Thymus (tissue), 11 donors: ENCODE measurements around the gene RNF151. TPM values are rescaled to one million over a fixed set of nuclear protein-coding genes. Genes with fewer than 3 reads are reported as not detected.

Experiments
- DNase-seq, 9 donors: peaks; one replicate each; pipeline ENCODE4 v3.0.0-alpha.2; 2013; ENCODE audit warnings: low spot score in 9 of 9, low read depth in 6 of 9, missing footprints in 1 of 9
- H3K27ac ChIP-seq, 2 donors: one replicate each; pipeline ENCODE4 v1.5.1; 2013; ENCODE audit warnings: control low read depth in 1 of 2, low read depth in 1 of 2, low read length in 1 of 2, mild to moderate bottlenecking in 1 of 2, moderate library complexity in 1 of 2
- H3K27me3 ChIP-seq, 2 donors: one replicate each; pipeline ENCODE4 v1.5.1; 2013; ENCODE audit warnings: low read length in 1 of 2; ENCODE audit not compliant: control insufficient read depth in 2 of 2, insufficient read depth in 1 of 2
- H3K36me3 ChIP-seq, 2 donors: one replicate each; pipeline ENCODE4 v1.5.1; 2013; ENCODE audit warnings: low read length in 1 of 2, mild to moderate bottlenecking in 1 of 2, moderate library complexity in 1 of 2; ENCODE audit not compliant: control insufficient read depth in 2 of 2, insufficient read depth in 2 of 2
- H3K4me1 ChIP-seq, 2 donors: one replicate each; pipeline ENCODE4 v1.5.1; 2013; ENCODE audit warnings: low read length in 2 of 2; ENCODE audit not compliant: control insufficient read depth in 2 of 2, insufficient read depth in 2 of 2
- H3K4me3 ChIP-seq, 2 donors: one replicate each; pipeline ENCODE4 v1.5.1; 2013; ENCODE audit warnings: low read length in 2 of 2, control low read depth in 1 of 2, mild to moderate bottlenecking in 1 of 2
- H3K9me3 ChIP-seq, 2 donors: one replicate each; pipeline ENCODE4 v1.5.1; 2013; ENCODE audit warnings: low read length in 1 of 2, mild to moderate bottlenecking in 1 of 2; ENCODE audit not compliant: control insufficient read depth in 2 of 2, insufficient read depth in 1 of 2
- WGBS: extraction: QIAGEN DNeasy Blood & Tissue Kit; methylation state at CpG from one replicate; pipeline ENCODE4 v1.1.7; 2013; 5-methylcytosine and 5-hydroxymethylcytosine counted together
- polyA plus RNA-seq: library from polyadenylated mRNA; stranded (reverse); fragments of 200-250 nt; gene quantifications from one replicate; pipeline ENCODE4 v1.2.3, GENCODE V29; 2013
- total RNA-seq: library from RNA; stranded (reverse); fragments of 120-200 nt; gene quantifications from one replicate; pipeline ENCODE4 v1.2.4, GENCODE V29; 2013
- donor health status: healthy.

The RNF151 gene
- total and polyA plus RNA-seq, 2 donors: 0.82 TPM; not detected in 1

DNA sequence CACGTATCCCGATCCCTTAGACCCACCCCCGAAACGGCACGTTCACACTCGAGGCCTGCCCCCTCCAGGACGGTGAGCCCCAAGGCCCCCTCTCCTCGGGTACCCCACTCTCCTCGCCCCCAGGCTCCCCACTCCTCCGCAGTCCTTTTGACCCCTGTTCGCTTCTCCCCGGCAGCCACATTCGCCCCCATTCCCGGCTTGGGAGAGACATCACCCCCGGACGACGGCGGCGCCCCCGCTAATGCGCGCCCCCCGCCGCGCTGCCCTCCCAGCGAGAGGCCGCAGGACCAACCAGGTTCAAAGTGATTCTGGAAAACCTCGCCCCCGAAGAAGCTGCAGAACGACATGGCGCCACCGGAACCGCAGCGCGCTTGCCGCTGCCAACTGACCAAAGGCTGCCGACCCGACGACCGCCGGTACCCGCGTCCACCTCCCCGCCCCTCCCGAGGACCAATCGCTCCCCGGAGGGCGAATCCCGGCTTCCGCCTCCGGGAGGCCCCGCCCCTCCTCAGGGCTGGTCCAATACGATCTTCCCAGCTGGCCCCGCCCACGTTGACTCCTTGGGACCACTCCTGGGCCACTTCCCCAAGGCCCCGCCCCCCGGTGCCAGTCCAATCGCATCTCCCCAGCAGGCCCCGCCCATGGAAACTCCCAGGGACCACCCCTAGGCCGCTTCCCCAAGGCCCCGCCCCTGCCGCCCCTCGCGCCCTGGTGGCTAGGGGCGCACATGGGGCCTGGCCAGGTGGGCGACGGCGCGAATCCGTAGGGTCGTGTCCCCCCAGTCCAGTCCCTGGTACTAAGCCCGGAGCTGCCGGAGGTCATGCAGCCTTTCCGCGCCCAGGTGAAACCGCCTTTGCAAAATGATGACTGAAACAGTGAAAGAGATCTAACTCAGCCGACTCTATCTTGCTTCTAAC is 23.6 kb upstream of the RNF151 start, which contains the start of gene MSRB1:
Gene MSRB1, minus strand, starts transcription at position 390 of the 917 bp plus-strand sequence. Its CDS starts 43 bp downstream, at position 347.
- DNase-seq: peak; percentile 92 to 100 (median 99)
- Histone ChIP-seq H3K9me3 (no peaks in the 10 kb centered on the region), H3K27ac (peak within 1 kb of the TSS; percentile 26 to 78), H3K27me3 (peaks cover 0 to 7% of the 10 kb centered on the region in 2 donors), H3K4me3 (peak within 1 kb of the TSS; percentile 72 to 86), H3K36me3 (peaks cover 17 to 29% of the 10 kb centered on the region in 2 donors), H3K4me1 (peaks cover 8 to 21% of the 10 kb centered on the region in 2 donors)
- 2% methylated on average over 77 of the region's 77 CpGs for WGBS

DNA sequence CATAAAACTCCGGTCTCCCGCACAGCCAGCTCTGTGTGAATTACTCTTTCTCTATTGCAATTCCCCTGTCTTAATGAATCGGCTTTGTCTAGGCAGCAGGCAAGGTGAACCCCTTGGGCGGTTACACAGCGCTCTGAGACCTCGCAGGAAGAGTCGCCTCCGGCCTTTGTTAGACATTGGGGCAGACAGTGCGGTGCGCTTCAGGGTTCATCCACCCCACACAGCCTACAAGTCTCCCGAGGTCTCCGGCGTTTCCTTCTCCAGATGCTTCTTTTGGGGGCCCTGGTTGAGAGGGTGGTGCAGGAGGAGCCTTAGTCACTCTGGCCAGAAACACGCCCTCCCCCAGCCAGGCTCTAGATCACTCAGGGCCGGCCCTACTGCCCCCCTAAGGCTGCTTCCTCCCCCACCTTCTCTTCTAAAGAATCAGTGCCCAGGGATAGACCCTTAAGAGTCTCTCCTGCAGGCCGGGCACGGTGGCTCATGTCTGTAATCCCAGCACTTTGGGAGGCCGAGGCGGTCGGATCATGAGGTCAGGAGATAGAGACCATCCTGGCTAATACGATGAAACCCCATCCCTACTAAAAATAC is 21.9 kb upstream of the RNF151 start:
- Histone ChIP-seq H3K9me3 (no peaks in the 10 kb centered on the region), H3K4me3 (no peak overlapping the region), H3K27me3 (peaks cover 0 to 7% of the 10 kb centered on the region in 2 donors), H3K27ac (no peak overlapping the region), H3K4me1 (peaks cover 8 to 21% of the 10 kb centered on the region in 2 donors), H3K36me3 (peaks cover 5 to 14% of the 10 kb centered on the region in 2 donors)
- no peak for DNase-seq
- 99% methylated on average over 21 of the region's 21 CpGs for WGBS

DNA sequence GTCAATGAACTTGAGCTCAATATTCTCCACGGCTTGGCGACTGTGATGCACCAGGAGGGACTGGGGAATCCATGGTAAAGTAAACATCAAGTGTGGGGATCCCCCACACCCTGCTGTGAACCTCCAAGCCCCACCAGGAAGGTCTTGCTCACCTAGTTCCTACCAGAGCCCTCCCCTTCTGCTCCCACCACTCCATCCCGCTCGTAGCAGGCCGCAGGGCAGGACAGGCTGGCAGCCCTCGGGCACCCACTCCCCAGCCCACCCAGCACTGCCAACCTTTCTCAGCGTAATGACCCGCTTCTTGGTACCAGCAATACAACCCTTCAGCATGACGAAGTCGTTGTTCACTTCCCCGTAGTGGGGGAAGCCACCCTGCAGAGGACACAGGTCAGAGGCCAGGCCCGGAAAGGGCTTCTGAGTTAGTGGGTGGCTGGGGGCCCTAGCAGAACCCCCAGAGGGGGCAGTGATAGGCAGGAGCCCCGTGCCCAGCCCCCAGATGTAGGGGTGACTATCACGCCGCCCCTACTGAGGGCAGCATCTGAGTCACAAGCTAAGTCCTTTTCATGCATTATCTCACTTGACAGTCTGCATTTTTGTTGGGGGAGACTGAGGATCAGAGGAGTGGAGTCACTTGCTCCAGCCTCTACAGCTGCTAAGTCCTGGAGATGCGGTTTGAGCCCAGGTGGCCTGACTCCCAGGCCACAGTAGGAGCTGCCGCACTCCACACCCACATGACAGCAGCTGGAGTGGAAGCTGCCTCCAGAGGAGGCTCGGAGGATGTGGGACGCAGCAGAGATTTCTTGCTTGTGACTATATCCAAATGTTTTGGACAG is 20.9 kb upstream of the RNF151 start:
- DNase-seq: no peak
- Histone ChIP-seq H3K27ac (no peak overlapping the region), H3K36me3 (peaks cover 0 to 4% of the 10 kb centered on the region in 2 donors), H3K4me3 (no peak overlapping the region), H3K4me1 (peaks cover 8 to 21% of the 10 kb centered on the region in 2 donors), H3K27me3 (peaks cover 0 to 7% of the 10 kb centered on the region in 2 donors), H3K9me3 (no peaks in the 10 kb centered on the region)
- WGBS: 93% methylated on average over 19 of the region's 19 CpGs

DNA sequence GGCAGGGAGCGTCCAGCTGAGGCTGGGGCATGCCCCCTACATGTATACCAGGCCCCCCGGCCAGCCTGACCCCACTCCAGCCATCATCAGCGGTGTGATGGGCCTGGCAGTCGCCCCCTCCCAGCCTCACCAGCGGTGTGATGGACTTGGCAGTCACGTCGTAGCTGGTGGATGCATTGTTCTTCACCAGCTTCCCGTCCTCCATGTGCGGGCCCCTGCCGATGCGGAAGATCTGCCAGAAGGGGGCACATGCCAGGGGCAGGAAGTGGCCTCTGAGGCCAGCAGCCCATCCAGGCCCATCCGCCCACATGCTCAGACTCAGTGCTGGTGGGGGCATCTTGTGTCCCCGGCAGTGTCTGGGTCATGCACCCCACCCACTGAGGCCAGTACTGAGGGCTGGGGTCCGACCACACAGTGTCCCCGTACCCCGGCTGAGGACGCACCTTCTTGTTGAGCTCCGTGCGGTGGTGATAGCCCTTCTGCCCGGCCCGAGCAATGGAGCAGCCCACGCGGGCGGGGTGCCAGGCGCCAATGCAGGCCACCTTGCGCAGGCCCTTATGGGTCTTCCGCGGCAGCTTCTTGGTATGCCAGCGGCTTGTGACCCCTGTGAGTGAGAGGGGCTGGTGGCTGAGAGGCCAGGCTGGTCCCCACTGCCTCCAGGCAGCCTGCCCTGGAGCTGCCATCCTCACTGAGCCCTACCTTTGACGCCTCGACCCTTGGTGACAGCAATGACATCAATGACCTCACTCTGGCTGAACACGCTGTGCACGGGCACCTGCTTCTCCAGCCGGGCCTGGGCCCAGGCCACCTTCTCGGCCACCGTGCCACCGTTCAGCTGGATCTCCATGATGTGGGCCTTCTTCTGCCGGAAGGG is 19.9 kb upstream of the RNF151 start:
- Histone ChIP-seq H3K4me1 (peaks cover 8 to 15% of the 10 kb centered on the region in 2 donors), H3K9me3 (no peaks in the 10 kb centered on the region), H3K4me3 (no peak overlapping the region), H3K27me3 (peaks cover 0 to 7% of the 10 kb centered on the region in 2 donors), H3K36me3 (no peaks in the 10 kb centered on the region), H3K27ac (no peak overlapping the region)
- 95% methylated on average over 38 of the region's 38 CpGs for WGBS
- DNase-seq: no peak

DNA sequence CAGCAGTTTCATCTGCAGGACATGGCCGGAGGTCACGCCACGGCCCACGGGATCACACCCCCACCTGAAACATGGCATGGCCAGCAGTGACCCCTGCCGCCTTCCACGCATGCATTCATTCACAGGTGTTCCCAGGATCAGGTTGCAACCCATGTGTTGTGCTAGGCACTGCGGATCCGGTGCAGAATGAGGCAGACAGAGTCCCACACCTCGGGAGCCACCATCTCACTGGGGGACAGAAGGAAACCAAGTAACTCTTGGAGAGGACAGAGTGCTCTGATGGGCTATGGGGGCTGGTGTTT is 19.3 kb upstream of the RNF151 start:
- 95% methylated on average over 9 of the region's 9 CpGs for WGBS
- Histone ChIP-seq H3K36me3 (no peaks in the 10 kb centered on the region), H3K4me3 (no peak overlapping the region), H3K27me3 (peaks cover 0 to 4% of the 10 kb centered on the region in 2 donors), H3K4me1 (peaks cover 3 to 9% of the 10 kb centered on the region in 2 donors), H3K9me3 (no peaks in the 10 kb centered on the region), H3K27ac (no peak overlapping the region)
- no peak for DNase-seq

DNA sequence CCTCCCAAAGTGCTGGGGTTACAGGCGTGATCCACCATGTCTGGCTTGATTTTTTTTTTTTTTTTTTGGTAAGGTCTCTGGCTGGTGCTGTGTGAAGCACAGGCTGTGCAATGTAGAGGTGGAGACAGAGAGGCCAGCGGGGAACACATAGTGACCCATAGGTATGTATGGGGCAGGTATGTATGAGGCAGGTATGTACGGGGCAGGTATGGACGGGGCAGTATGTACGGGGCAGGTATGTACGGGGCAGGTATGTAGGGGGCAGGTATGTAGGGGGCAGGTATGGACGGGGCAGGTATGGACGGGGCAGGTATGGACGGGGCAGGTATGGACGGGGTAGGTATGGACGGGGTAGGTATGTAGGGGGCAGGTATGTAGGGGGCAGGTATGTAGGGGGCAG is 17.1 kb upstream of the RNF151 start:
- Histone ChIP-seq H3K36me3 (no peaks in the 10 kb centered on the region), H3K4me3 (no peak overlapping the region), H3K27ac (no peak overlapping the region), H3K27me3 (peaks cover 0 to 6% of the 10 kb centered on the region in 2 donors), H3K4me1 (no peaks in the 10 kb centered on the region), H3K9me3 (no peaks in the 10 kb centered on the region)
- 98% methylated on average over 11 of the region's 11 CpGs for WGBS
- DNase-seq: no peak

DNA sequence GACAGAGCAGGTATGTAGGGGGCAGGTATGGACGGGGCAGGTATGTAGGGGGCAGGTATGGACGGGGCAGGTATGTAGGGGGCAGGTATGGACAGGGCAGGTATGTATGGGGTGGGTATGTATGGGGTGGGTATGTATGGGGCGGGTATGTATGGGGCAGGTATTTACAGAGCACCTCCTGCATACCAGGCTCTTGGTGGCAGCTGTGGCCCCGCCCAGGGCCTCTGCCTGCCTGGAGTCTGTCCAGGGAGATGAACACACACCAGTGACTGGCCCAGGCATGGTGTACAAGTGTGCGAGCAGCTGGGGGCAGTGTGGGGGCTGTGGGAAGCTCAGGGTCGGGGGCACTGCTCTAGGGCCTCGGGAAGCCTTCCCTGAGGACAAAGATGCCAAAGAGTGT is 16.6 kb upstream of the RNF151 start:
- no peaks in the 10 kb centered on the region for H3K4me1 ChIP-seq
- no peaks in the 10 kb centered on the region for H3K9me3 ChIP-seq
- no peak overlapping the region for H3K4me3 ChIP-seq
- H3K27me3 ChIP-seq: peaks cover 0 to 8% of the 10 kb centered on the region in 2 donors
- 93% methylated on average over 7 of the region's 7 CpGs for WGBS
- no peak overlapping the region for H3K27ac ChIP-seq
- DNase-seq: no peak
- H3K36me3 ChIP-seq: no peaks in the 10 kb centered on the region

DNA sequence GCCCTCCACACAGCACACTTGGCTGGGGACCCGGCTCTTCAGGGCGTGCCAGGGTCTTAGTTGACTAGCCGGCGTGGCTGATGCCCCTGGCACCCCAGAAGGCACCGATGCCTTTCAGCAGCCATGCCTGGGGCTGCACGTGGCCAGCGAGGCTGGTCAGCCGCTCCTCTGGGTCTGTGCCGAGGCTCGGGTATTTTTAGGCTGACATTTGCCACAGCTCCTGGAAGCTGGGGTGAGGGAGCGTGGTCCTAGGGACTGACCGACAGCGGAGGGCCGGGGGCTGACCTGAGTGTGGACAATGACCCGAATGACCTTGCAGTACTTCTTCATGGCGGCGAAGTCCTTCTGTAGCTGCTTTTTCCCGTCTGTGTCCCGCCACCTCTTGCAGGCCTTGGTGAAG is 16.1 kb upstream of the RNF151 start:
- Histone ChIP-seq H3K27me3 (peaks cover 0 to 8% of the 10 kb centered on the region in 2 donors), H3K27ac (no peak overlapping the region), H3K36me3 (no peaks in the 10 kb centered on the region), H3K9me3 (no peaks in the 10 kb centered on the region), H3K4me1 (no peaks in the 10 kb centered on the region), H3K4me3 (no peak overlapping the region)
- 95% methylated on average over 19 of the region's 19 CpGs for WGBS
- no peak for DNase-seq
